M059J (cell line): ENCODE results near the gene OPRD1. TPM values are rescaled to one million over a fixed set of nuclear protein-coding genes. Genes with fewer than 3 reads are reported as not detected.

Source experiments
- DNase-seq: peaks from one replicate; pipeline ENCODE4 v3.0.0-alpha.2; 2012; ENCODE audit warnings: low read depth
- total RNA-seq: library from RNA; depleted of rRNA; stranded (reverse); fragments of >200 nt; shearing (Covaris generic); gene quantifications from 2 replicates; pipeline ENCODE4 v1.2.3, GENCODE V29; 2014; rRNA removed

The OPRD1 gene
- total RNA-seq, 1 experiment from 2014 or later = not detected

GRCh38 chr1:28905921-28906666 lies 94.1 kb downstream of the OPRD1 start:
- no peak for DNase-seq

GRCh38 chr1:28909198-28909597 lies 97.2 kb downstream of the OPRD1 start:
- no peak for DNase-seq

- no peak for DNase-seq
These were observed 98.6 kb downstream of the OPRD1 start for GRCh38 chr1:28910379-28911115.

- no peak for DNase-seq
These were observed 101.8 kb downstream of the OPRD1 start for GRCh38 chr1:28913786-28914227.

GRCh38 chr1:28914228-28915030 lies 102.5 kb downstream of the OPRD1 start, which contains the start of gene EPB41:
EPB41 (plus strand) TSS chr1:28914569; CDS start chr1:28987438, 72,869 bp downstream.
- peak; percentile 92 for DNase-seq

- peak; percentile 62 for DNase-seq
These were observed 103.3 kb downstream of the OPRD1 start for GRCh38 chr1:28915031-28915895.

GRCh38 chr1:28917757-28918118 lies 105.8 kb downstream of the OPRD1 start:
- peak; percentile 22 for DNase-seq

Other genes with a start within 250 kb of the OPRD1 start
- 2.0 and 3.2 TPM in 2 replicates for gene RAB42, start 219.9 kb upstream of the OPRD1 start, total RNA-seq
- gene TAF12, start 169.1 kb upstream of the OPRD1 start, total RNA-seq = 41.4 and 49.3 TPM in 2 replicates
- gene RNU11, start 163.6 kb upstream of the OPRD1 start, total RNA-seq = not detected in 2 replicates
- 4.2 and 8.1 TPM in 2 replicates for gene GMEB1, start 143.4 kb upstream of the OPRD1 start, total RNA-seq
- 62.3 and 64.0 TPM in 2 replicates for gene YTHDF2, start 75.2 kb upstream of the OPRD1 start, total RNA-seq
- 16.2 and 23.2 TPM in 2 replicates for gene EPB41, start 102.4 kb downstream of the OPRD1 start, total RNA-seq